Activated CD4-positive, alpha-beta T cell treated with anti-CD3 and anti-CD28 coated beads, Interleukin-2, amount 50 U/mL, for 16 hours (primary cell): ENCODE data around the gene FKBP7.
"Not testable (repeated sequence)": the region's sequence is repeated elsewhere in the genome, so short reads cannot be mapped to it uniquely, and the experiment has no call there.

ENCODE experiments used
- DNase-seq: peaks from one replicate; pipeline ENCODE4 v3.0.0-alpha.2; 2020

The FKBP7 gene

DNA sequence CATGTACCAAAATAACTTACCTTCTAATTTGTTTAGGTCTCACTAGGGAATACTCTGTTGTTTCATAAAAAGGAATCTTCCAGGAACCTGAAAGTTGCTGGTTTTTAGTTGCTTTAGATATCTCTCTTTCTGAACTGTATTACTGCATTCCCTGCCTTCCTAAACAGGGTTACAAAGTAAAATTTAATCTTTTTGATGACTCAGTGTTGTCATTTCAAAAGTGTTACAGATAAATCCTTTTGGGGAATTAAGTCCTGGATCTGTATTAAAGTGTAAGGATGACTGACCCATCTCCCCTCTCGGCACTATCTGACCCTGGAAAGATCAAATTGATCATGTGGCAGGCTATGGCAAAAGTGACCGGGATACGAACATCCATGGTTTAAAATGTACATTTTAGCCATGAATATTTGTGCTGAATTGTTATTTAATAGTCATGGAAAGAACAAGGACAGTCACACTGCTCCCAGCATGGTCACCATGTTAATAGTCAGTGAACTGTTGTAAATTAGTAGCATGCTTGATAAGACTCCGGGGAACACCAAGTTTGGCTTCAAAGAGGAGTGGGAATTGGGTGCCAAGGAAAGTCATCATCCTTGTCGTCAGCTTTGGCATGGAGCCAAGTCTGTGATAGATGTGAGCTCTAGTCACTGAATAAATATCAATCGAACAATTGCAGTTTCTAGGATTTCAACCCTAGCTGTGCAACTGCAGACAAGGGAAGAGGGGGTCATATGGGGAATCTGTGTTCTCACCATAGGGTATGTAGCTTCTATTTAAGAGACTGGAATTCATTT is 6.0 kb upstream of the FKBP7 start:
- no peak for DNase-seq

DNA sequence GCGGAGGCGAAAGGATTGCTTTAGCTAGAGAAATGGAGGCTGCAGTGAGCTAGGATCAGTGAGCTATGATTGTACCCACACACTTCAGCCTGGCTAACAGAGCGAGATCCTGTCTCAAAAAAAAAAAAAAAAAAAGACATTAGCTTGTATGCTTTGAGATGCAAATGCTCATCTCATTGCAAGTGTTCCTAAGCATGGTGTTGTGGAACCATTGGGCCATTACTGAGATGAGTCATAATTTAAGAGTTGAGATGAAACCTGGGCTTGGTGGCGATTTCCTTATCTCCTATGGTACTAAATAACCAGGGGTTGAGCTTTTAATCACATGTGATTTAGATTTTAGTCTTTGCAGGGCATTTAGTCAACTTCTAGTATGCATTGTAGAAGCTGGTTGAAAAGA is 4.0 kb upstream of the FKBP7 start:
- DNase-seq: peak; percentile 56

DNA sequence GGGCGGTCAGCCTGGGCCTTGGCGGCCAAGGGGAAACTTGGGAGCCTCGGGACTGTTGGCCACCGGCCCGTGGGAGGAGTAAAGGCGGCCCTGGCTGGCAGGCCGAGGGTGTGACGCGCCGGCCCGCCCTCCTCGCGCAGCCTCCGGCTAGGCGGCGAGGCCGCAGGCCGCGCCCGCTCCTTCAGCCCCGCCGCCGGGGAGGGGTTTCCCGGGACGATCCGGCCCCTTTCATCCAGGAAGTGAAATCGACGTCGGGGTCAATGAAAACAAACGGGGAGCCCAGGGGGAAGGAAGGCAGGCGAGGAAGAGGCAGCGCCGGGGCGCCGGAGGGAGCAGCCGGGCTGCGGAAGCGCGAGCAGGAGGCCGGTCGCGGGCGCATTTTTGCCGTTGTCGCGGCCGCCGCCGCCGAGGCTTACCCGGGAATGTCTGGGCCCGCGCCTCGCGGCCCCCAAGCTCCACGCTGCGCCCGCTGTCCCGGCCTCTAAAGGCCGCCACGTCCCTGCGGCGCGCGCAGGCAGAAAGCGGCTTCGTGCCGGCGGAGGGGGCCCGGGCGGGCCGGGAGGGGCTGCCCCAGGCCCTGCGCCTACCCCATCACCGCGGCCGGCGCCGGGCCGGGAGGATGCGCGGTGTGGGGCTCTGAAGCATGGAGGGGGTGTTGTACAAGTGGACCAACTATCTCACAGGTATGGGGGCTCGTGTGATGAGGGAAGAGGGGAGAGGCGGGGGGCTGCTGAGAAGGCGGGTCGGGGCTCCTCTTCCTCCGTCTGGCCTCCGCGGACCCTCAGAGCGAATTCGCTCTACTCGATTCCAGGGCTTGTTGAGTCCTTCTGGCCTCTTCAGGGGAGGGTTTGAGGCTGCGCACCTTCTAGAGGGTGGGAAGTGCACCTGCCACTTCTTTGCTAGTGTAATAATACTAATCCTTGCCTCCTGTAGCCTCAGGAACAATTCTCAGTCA is 2.1 kb upstream of the FKBP7 start, which contains the start of gene PLEKHA3:
Gene PLEKHA3 (plus strand): TSS at position 231 of the 955 bp plus-strand sequence. CDS start 413 bp downstream, at position 644.
- peak; percentile 87 for DNase-seq

DNA sequence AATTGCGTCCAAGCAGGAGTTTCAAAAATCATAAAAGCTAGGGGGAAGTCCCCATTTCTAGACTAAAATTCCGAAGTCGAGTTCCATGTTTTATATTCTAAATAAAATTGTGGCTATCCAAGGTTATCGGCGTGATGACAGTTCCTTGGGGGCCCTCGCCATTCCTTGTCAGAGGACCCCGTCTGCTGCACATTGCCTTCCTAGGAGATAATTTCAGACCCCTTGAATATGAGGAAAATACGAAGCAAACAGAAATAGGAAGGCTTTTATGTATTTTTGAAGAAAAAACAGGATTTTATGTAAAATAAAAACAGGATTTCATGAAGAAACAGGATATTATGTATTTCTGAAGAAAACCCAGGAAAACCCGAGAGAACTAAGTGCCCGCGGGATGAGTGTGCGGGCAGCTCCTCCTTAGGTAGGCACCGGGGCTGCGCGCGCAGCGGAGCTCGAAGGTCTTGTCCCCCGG is 1.4 kb upstream of the FKBP7 start:
- DNase-seq: no peak

DNA sequence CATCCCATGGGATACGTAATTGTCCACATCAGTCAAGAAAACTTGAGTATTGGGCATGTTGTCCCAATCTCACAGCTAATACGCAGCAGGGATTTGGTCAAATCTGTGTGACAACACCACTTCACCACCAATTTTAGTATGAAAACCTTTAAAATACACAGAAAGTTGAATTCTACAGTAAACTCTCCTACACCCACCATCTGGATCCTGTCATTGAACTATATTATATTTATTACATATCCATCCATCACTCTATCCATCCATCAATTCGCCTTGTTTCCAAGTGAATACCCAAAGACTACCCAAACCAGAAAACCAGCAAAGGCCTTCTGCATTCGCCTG is 846 bp upstream of the FKBP7 start:
- no peak for DNase-seq

DNA sequence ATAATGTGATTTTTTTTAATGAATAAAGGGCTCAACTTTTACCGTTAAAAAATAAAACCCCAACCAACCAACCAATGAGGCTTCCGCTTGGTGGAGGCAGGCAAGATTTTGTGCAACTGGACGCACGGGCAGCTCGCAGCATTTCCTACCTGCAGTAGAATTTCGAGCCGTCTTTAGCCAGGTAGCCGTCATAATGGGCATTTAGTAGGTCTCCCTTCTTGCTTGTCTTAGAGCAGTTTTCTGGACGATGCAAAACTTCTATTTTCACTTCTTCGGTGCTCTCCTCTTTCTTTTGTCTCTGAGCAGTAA is 316 bp downstream of the FKBP7 start:
- no peak for DNase-seq

DNA sequence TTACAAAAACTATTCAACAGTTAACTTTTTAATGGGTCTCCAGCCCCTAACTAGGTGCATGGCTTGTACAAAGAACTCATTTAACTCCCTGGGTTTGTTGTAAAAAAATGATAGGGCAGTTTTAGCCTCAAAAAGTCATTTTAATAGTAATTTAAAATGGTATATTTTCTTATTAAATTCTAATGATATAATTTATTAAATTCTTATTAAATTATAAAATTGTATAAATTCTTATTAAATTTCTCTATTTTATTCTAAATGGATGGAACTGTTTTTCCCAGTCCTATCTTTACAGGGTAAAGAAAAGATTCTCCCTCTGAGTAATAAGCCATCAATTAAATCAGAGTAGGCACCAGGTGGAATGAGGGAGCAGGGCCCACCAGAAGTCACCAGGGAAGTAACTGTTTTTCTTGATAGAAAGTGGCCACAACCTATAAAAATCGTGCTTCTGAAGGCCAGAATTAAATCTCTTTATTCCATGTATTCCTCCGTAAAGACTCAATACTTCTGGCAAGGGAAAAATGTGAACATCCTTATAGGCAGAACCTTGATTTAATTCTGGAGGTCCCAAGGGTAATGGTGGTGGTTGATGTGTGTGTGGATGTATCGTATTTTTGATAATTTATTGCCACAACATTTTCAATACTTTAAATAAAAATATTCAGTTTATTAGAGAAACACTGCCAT is 814 bp downstream of the FKBP7 start:
- no peak for DNase-seq

DNA sequence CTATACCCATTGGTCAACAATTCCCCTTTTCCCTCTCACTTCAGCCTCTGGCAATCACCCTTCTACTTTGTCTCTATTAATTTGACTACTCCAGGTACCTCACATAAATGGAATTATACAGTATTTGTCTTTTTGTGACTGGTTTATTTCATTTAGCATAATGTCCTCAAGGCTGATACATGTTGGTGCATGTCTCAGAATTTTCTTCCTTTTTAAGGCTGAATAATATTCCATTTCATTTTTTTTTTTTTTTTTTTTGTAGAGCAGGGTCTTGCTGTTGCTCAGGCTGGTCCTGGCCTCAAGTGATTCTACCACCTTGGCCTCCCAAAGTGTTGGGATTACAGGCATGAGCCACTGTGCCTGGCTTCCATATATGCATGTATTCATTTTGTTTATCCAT is 1.9 kb downstream of the FKBP7 start:
- no peak for DNase-seq

DNA sequence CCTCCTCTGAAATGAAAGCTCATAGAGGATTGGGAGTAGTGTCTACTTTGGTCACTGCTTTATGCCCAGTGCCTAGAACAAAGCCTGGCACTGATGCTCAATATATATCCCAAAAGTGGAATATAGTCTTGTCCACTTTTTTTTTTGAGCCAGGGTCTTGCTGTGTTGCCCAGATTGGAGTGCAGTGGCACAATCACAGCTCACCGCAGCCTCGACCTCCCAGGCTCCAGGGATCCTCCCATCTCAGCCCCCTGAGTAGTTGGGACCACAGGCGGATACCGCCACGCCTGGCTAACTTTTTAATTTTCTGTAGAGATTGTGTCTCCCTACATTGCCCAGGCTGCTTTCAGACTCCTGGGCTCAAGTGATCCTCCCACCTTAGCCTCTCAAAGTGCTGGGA is 3.8 kb downstream of the FKBP7 start:
- no peak for DNase-seq

DNA sequence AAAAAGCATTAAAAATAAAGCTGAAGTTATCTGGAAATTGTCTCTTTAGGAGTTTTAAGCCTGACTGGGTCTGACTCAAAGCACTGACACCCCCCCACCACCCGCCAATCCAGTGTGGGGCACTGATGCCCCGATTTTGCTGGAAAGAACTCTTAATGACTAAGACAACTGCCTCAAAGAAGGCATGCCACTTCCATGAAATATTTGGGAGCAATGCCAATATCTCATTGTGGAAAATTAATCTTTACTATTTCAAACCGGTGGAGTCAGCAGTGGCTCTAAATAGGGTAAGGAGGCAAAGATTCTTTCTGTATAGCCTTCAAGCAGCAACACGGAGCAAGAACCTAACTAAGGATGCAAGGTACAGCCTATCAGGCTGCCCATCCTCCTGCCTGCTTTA is 4.5 kb downstream of the FKBP7 start:
- no peak for DNase-seq

DNA sequence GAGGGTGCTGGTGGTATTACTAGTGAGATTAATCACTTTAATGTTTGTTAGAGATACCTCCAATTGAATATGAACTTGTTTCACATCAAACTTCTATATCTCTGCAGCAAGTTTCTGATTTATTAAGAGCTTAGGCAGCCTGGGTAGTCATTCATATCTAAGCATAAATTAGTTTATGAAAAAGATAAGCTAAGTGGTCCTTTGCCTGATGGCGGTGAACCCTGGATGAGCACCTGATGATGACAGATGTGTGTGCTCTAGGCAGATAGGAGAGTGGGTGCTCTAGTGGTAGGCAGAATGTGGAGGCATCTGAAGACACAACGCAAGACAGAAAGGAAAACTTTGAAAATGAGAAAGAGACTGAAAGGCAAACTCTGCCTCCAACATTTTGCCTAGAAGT is 5.0 kb downstream of the FKBP7 start:
- DNase-seq: no peak

DNA sequence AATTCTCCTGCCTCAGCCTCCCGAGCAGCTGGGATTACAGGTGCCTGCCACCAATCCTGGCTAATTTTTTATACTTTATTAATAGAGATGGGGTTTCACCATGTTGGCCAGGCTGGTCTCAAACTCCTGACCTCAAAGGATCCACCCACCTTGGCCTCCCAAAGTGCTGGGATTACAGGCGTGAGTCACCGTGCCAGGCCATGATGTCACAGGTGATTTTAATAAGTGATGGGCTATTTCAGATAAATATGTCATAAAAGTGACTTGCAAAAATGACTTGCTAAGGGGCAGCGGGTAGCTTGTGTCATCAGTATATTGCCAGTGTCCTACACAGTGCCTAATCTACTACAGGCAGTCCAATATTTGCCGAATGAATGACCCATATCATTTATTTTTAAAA is 7.1 kb downstream of the FKBP7 start:
- DNase-seq: not testable (repeated sequence)

DNA sequence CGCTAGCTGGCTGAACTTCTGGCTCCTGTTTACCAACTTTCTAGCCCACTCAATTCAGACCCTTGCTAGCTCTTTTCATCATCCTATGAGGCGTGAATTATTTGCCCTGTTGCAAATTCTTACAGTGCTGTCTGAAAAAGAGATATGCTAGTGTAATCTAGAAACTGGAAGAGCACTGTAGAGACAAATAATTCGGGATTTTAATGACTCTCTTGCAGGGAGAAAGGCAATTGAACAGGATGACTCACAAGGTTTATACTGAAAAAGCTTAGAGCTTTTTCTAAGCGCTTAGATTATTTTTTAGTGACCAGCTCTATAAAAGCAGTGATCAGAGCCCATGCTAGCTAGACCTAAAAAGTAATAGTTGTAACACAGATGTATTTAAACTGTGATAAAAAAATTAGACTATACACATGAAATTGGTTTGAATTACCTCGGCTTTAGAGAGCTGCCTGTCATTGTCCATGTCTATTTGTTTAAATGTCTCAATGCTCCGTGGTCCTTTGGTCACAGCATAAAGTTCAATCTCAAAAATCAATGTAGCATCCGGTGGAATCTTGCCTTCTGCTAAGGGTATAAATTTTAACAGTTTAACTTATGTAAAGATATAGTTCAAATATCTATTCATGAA is 9.1 kb downstream of the FKBP7 start:
- no peak for DNase-seq

DNA sequence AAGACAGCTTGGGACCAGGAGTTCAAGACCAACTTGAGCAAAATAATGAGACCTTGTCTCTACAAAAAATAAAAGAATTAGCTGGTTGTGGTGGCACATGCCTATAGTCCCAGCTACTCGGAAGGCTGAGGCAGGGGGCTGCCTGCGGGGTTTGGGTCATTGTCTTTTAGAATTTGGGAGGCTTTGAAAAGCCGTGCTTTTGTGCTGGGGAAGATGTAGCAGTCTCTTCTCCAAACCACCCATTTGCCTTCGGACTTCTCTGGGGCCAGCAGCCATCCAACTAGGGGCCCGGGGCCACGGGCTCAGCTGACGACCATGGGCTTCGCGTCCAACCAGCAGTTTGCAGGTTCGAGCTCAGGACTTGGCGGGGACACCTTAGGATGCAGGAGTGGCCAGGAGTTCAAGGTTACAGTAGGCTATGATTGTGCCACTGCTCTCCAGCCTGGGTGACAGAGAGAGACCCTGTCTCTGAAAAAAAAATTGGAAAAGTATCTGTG is 21.0 kb downstream of the FKBP7 start:
- no peak for DNase-seq

DNA sequence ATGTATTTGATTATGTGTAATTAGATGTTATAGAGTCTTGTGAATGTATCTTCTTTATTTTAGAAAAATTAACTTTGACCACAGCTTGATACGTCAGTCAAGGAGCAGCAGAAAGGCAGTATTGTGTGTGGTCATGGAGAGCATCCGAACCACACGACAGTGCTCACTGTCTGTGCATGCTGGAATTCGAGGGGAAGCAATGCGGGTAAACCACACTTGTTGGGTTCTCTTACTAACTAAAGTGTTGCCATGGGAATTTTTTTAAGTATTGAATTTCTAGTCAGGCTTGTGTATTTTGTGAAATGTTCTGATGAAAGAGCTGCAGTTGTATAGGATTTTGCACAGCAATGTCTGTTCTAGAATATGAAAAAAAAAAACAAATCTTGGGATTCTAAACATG is 22.5 kb downstream of the FKBP7 start:
- DNase-seq: no peak

DNA sequence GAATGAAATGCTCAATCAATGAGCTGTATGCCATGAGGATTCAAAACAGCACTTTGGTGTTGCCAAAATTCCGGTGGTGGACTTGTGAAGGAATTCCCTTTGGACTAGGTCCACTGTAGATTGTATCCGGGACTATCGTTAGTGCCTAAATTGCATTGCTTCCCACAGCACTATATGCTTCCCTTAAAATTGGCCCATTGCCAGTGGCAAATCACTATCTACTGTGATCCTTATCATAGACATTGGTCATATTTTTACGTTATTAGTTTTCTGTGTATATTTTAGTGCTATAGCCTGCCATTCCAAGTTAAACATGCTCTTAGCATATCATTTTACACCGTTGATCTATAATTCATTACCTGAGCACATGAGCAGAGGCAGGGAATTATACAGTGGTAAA is 25.5 kb downstream of the FKBP7 start:
- no peak for DNase-seq

DNA sequence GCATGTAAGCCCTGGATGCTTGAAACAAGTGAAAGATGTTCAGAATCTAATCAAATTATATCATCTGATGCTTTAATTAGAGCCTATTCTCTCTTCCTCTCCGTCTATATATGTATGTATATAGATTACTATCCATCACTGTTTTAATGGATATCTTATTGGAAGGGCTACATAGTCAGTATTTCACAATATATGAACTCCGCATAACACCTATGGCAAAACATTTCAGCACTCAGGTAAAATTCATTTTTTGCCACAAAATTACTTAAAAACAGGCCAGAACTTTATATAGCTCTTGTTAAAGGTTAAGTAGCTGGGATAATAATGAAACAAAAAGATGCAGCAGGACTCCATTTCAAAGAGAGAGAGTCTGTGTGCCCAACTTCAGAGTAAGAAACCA is 26.1 kb downstream of the FKBP7 start:
- DNase-seq: no peak

DNA sequence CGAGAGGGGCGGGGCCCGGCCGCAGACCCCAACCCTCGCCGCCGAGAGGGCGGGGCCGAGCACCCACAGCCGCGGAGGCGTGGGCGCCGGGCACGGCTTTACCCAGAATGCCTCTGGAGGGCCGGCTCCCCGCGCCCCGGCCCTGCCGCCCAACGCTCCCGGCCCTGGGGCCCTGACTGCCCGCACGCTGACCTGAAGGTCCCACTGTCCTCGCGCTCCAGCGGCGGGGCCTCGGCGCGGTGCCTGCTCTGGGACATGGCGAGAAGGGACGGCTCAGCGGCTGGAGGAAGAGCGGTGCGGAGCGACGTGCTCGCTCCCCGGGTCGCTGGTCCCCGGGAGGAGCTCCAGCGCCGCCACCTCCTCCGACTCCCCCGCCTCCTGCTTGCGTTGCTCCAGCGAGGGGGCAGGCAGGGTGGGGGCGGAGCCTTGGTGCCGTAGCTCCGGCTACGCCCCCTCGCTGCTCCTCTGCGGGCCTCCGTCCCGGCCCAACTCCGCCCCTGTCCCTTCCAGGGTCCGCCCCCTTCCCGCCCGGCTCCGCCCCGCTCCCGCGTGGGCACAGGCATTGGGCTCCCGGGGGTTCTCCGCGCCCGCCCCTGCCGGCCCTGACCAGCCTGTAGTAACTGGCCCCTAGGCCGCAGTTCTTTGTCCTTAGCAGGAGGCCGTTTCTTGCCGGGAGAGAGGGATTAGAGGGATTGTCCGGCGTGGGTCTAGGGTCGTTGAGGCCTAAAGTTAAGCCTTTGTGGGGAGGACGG is 27.4 kb downstream of the FKBP7 start, which contains the start of the genes PJVK and PRKRA:
Gene PJVK (plus strand): TSS at position 605 of the 752 bp plus-strand sequence. CDS start 2,032 bp downstream, outside the sequence.
Gene PRKRA (minus strand): TSS at position 402 of the 752 bp plus-strand sequence. CDS start 145 bp downstream, at position 257.
- DNase-seq: peak; percentile 97

DNA sequence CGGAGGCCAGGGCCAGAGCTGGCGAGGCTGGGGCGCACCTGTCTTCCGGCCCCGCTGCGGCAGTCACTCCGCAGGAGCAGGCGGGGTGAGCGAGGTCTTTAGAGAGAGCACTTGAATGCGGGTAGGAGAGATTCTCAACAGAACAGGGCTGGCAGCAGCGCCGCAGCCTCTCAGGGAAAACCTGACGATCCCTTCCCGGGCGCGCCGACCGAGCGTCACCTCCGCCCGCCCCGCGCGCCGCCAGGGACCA is 28.0 kb downstream of the FKBP7 start:
- no peak for DNase-seq

DNA sequence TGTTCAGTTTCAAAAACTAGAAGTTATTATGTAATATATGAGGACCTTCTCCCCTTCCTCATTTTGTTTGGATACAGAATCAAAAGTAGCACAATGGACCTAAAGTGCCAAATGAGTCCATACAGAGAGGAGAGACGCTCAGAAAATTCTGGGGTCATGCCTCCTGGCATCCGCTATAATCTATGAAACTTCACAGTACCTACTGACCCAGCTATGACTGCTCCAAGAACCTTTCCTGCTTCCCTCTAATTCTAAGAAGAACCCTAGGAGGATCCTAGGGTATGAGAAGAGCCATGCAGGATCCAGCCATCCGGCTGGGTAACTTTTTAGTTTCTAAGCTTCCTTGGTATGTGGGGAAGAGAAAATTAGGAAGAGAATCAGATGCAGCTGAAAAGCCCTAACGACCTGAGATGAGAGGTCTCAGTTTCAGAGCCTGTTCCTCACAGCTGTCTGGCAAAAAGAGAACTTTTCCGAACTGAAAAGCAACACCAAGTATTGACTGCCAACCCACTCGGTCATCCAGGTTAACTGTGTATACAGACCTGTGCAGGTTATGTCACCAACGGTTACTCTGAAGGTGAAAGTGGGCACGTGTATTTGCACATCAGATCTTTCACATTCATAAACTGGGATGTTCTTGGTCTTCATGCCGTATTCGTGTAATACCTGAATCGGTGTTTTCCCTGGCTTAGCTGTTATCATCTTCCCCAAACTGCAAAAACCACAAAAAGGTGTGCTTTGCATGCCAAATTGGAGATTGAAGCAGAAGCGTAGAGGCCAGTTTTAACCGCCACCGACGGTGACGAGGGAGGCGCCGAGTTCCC is 28.5 kb downstream of the FKBP7 start:
- no peak for DNase-seq
